IMR-90 (cell line): ENCODE results near the gene ID2. TPM values are rescaled to one million over a fixed set of nuclear protein-coding genes. Genes with fewer than 3 reads are reported as not detected.

ENCODE experiments used
- ATAC-seq: fragments of 200-7000 bp; cut with Tn5 transposase; 2 replicates; pipeline ENCODE4 v1.9.1; 2020; ENCODE audit warnings: low read depth, mild to moderate bottlenecking, moderate library complexity
- BruUV-seq: library from RNA; stranded (reverse); fragments of 400-500 nt; replicated peaks from 2 replicates; lab custom pipeline; 2021; lab: Mats Ljungman, UMichigan
- CTCF ChIA-PET: fragments of 300-600 bp; formaldehyde crosslinking; extraction: SDS; loops from one replicate; lab custom pipeline; 2021; ENCODE audit warnings: antibody characterized with exemption; lab: Yijun Ruan, JAX
- POLR2A ChIA-PET: fragments of 300-600 bp; sonication (Branson Sonifier 250); formaldehyde crosslinking; loops from one replicate; lab custom pipeline; 2022; ENCODE audit warnings: antibody characterized with exemption; ENCODE audit not compliant: unreplicated experiment; lab: Charles Lee
- DNase-seq: peaks from one replicate; pipeline ENCODE4 v3.0.0; 2013
- H2AFZ ChIP-seq: replicated peaks from 2 replicates; pipeline ENCODE3; 2013; ENCODE audit warnings: low read length, mild to moderate bottlenecking; ENCODE audit not compliant: poor library complexity
- H2AK5ac ChIP-seq: 2 replicates; pipeline ENCODE4 v1.6.1; 2013; ENCODE audit warnings: low read depth, low read length, inconsistent platforms
- H2AK9ac ChIP-seq: replicated peaks from 2 replicates; pipeline ENCODE3; 2013; ENCODE audit warnings: mild to moderate bottlenecking, low read depth, low read length, moderate library complexity; ENCODE audit not compliant: poor library complexity
- H2BK120ac ChIP-seq: 2 replicates; pipeline ENCODE4 v1.6.1; 2013; ENCODE audit warnings: low read depth, low read length, inconsistent platforms
- H2BK15ac ChIP-seq: 3 replicates; pipeline ENCODE4 v1.6.1; 2013; ENCODE audit warnings: low read depth, low read length, inconsistent platforms
- H2BK20ac ChIP-seq: 2 replicates; pipeline ENCODE4 v1.6.1; 2013; ENCODE audit warnings: low read depth, mild to moderate bottlenecking, inconsistent platforms, low read length, moderate library complexity
- H2BK5ac ChIP-seq: 2 replicates; pipeline ENCODE4 v1.6.1; 2013; ENCODE audit warnings: mild to moderate bottlenecking, low read depth, low read length, inconsistent platforms; ENCODE audit not compliant: poor library complexity, severe bottlenecking
- H3K14ac ChIP-seq: replicated peaks from 2 replicates; pipeline ENCODE4 v1.6.1; 2013; ENCODE audit warnings: low read depth, low read length, inconsistent platforms
- H3K18ac ChIP-seq: 2 replicates; pipeline ENCODE4 v1.6.1; 2013; ENCODE audit warnings: low read depth, low read length, control low read depth
- H3K23ac ChIP-seq: 2 replicates; pipeline ENCODE4 v1.6.1; 2013; ENCODE audit warnings: low read depth, low read length, inconsistent platforms
- H3K27ac ChIP-seq: 2 replicates; pipeline ENCODE4 v1.5.1; 2013; ENCODE audit warnings: mild to moderate bottlenecking, control low read depth, low read length; ENCODE audit not compliant: insufficient read depth
- H3K27me3 ChIP-seq: 2 replicates; pipeline ENCODE4 v1.6.1; 2013; ENCODE audit warnings: low read length; ENCODE audit not compliant: control insufficient read depth, insufficient read depth
- H3K36me3 ChIP-seq: 2 replicates; pipeline ENCODE4 v1.6.1; 2013; ENCODE audit warnings: low read length, mixed read lengths; ENCODE audit not compliant: control insufficient read depth, insufficient read depth
- H3K4ac ChIP-seq: 2 replicates; pipeline ENCODE4 v1.6.1; 2013; ENCODE audit warnings: low read depth, low read length, inconsistent platforms
- H3K4me1 ChIP-seq: 2 replicates; pipeline ENCODE4 v1.6.1; 2013; ENCODE audit warnings: low read length, mixed read lengths; ENCODE audit not compliant: control insufficient read depth, insufficient read depth
- H3K4me2 ChIP-seq: 2 replicates; pipeline ENCODE4 v1.6.1; 2013; ENCODE audit warnings: low read depth, mild to moderate bottlenecking, control low read depth, low read length, moderate library complexity
- H3K4me3 ChIP-seq: 2 replicates; pipeline ENCODE4 v1.5.1; 2013; ENCODE audit warnings: low read depth, mild to moderate bottlenecking, control low read depth, low read length, moderate library complexity; ENCODE audit not compliant: insufficient read depth
- H3K56ac ChIP-seq: 2 replicates; pipeline ENCODE4 v1.6.1; 2013; ENCODE audit warnings: low read length, inconsistent platforms; ENCODE audit not compliant: insufficient read depth; ENCODE audit errors: extremely low read depth
- H3K79me1 ChIP-seq, 2 experiments: 2 replicates each; pipeline ENCODE4 v1.6.1; 2013; ENCODE audit warnings: low read length in 2 of 2, inconsistent platforms in 1 of 2, low read depth in 1 of 2
- H3K9ac ChIP-seq: 2 replicates; pipeline ENCODE4 v1.6.1; 2013; ENCODE audit warnings: low read depth, low read length, control low read depth
- H3K9me1 ChIP-seq: 2 replicates; pipeline ENCODE4 v1.6.1; 2013; ENCODE audit warnings: low read length, inconsistent platforms; ENCODE audit not compliant: insufficient read depth
- H3K9me3 ChIP-seq: 2 replicates; pipeline ENCODE4 v1.6.1; 2013; ENCODE audit warnings: low read length; ENCODE audit not compliant: control insufficient read depth, insufficient read depth
- H4K20me1 ChIP-seq: 2 replicates; pipeline ENCODE4 v1.6.1; 2013; ENCODE audit warnings: low read length, inconsistent platforms; ENCODE audit not compliant: insufficient read depth
- H4K5ac ChIP-seq: 2 replicates; pipeline ENCODE4 v1.6.1; 2013; ENCODE audit warnings: mild to moderate bottlenecking, low read depth, low read length, control low read depth
- H4K8ac ChIP-seq, 2 experiments: 2 replicates each; pipeline ENCODE4 v1.6.1; 2013; ENCODE audit warnings: low read depth in 2 of 2, low read length in 2 of 2, control low read depth in 1 of 2, inconsistent platforms in 1 of 2
- H4K91ac ChIP-seq: 2 replicates; pipeline ENCODE4 v1.6.1; 2013; ENCODE audit warnings: low read depth, low read length, inconsistent platforms; ENCODE audit not compliant: insufficient read depth
- BHLHE40 ChIP-seq: fragments of 150-350 bp; IDR thresholded peaks from 2 replicates; pipeline ENCODE4 v1.6.1; 2016; ENCODE audit warnings: mild to moderate bottlenecking, low read depth, low read length
- CEBPB ChIP-seq: IDR thresholded peaks from 2 replicates; pipeline ENCODE4 v1.6.1; 2012; ENCODE audit warnings: low read depth, low read length, improper control_type of control experiment
- CHD1 ChIP-seq: IDR thresholded peaks from 2 replicates; pipeline ENCODE4 v1.6.1; 2012; ENCODE audit warnings: low read depth, low read length, improper control_type of control experiment
- CTCF ChIP-seq: conservative IDR thresholded peaks from 2 replicates; pipeline ENCODE4 v1.5.1; 2012; ENCODE audit warnings: mild to moderate bottlenecking, low read depth, low read length, improper control_type of control experiment
- ELK1 ChIP-seq: fragments of 150-350 bp; IDR thresholded peaks from 2 replicates; pipeline ENCODE4 v1.6.1; 2016; ENCODE audit warnings: low read depth, mild to moderate bottlenecking, low read length, moderate library complexity, borderline replicate concordance
- MAFK ChIP-seq: IDR thresholded peaks from 2 replicates; pipeline ENCODE4 v1.6.1; 2012; ENCODE audit warnings: low read depth, low read length, improper control_type of control experiment
- MAZ ChIP-seq: IDR thresholded peaks from 2 replicates; pipeline ENCODE4 v1.6.1; 2012; ENCODE audit warnings: low read depth, mild to moderate bottlenecking, low read length, improper control_type of control experiment, moderate library complexity, borderline replicate concordance
- MXI1 ChIP-seq: IDR thresholded peaks from 2 replicates; pipeline ENCODE4 v1.6.1; 2012; ENCODE audit warnings: low read depth, mild to moderate bottlenecking, low read length, moderate library complexity, borderline replicate concordance
- NFE2L2 ChIP-seq: fragments of 150-350 bp; IDR thresholded peaks from 2 replicates; pipeline ENCODE4 v1.6.1; 2016; ENCODE audit warnings: low read depth, mild to moderate bottlenecking, low read length
- POLR2A ChIP-seq: IDR thresholded peaks from 2 replicates; pipeline ENCODE4 v1.6.1; 2012; ENCODE audit warnings: mild to moderate bottlenecking, low read depth, low read length
- RAD21 ChIP-seq: IDR thresholded peaks from 2 replicates; pipeline ENCODE4 v1.6.1; 2012; ENCODE audit warnings: low read length, improper control_type of control experiment
- RCOR1 ChIP-seq: IDR thresholded peaks from 2 replicates; pipeline ENCODE4 v1.6.1; 2012; ENCODE audit warnings: mild to moderate bottlenecking, low read length, improper control_type of control experiment; ENCODE audit not compliant: insufficient replicate concordance
- RFX5 ChIP-seq: IDR thresholded peaks from 2 replicates; pipeline ENCODE4 v1.8.0; 2012; ENCODE audit warnings: low read depth, mild to moderate bottlenecking, low read length, moderate library complexity
- SMC3 ChIP-seq: fragments of 150-350 bp; IDR thresholded peaks from 2 replicates; pipeline ENCODE4 v1.6.1; 2016; ENCODE audit warnings: low read depth, mild to moderate bottlenecking, antibody characterized with exemption, low read length, moderate library complexity
- USF2 ChIP-seq: fragments of 150-350 bp; IDR thresholded peaks from 2 replicates; pipeline ENCODE4 v1.6.1; 2017; ENCODE audit warnings: mild to moderate bottlenecking, antibody characterized with exemption, low read length, low read depth
- WGBS, 2 experiments: methylation state at CpG; one replicate each; pipeline versions ENCODE4 v1.1.5 to v1.1.7; 2013; ENCODE audit warnings: missing lambda C conversion rate in 2 of 2; ENCODE audit not compliant: insufficient read length in 1 of 2; ENCODE audit errors: extremely low coverage in 2 of 2; 5-methylcytosine and 5-hydroxymethylcytosine counted together
- dilution Hi-C: fragments of 300-500 bp; cut with HindIII; formaldehyde crosslinking; loops from one replicate; pipeline ENCODE4 v1.14.3; 2018; ENCODE audit warnings: low sequenced_read_pairs; ENCODE audit not compliant: unreplicated experiment
- in situ Hi-C: fragments of 300-500 bp; cut with MboI; formaldehyde crosslinking; loops from 3 replicates; pipeline ENCODE4 v1.14.3; 2019; ENCODE audit warnings: low sequenced_read_pairs, inconsistent platforms, mixed read lengths
- intact Hi-C: fragments of 100-400 bp; cut with micrococcal nuclease; formaldehyde crosslinking; loops from 2 replicates; pipeline ENCODE4 v1.10.0; 2022
- polyA plus RNA-seq, 3 experiments: library from polyadenylated mRNA; depleted of rRNA; stranded (reverse); fragments of >200 nt; gene quantifications; 2 replicates each; pipeline ENCODE4 v1.2.3, GENCODE V29; 2012; ENCODE audit warnings: low replicate concordance in 1 of 3
- total RNA-seq: library from RNA; depleted of rRNA; stranded (reverse); fragments of >200 nt; gene quantifications from 2 replicates; pipeline ENCODE4 v1.2.3, GENCODE V29; 2012

Gene ID2
- total and polyA plus RNA-seq, 2 of the 4 experiments (the other 2 are of a cell fraction) = 264 to 389 TPM

GRCh38 chr2:8685697-8686358 lies 4.0 kb downstream of the ID2 start:
- Histone ChIP-seq H3K23ac (no peak overlapping the region), H2BK120ac (no peak overlapping the region), H3K4ac (no peak overlapping the region), H4K20me1 (peaks cover 21% of the 10 kb centered on the region), H3K4me2 (peak overlapping the region; percentile 83), H3K27me3 (no peaks in the 10 kb centered on the region), H2AK5ac (no peak overlapping the region), H2AFZ (peak overlapping the region; percentile 88), H2AK9ac (no peak overlapping the region), H3K9ac (no peak overlapping the region; the same call in 1 of the 2 replicates), H4K5ac (no peak overlapping the region), H2BK20ac (no peak overlapping the region), H3K14ac (no peak overlapping the region), H4K91ac (no peak overlapping the region), H2BK15ac (no peak overlapping the region), H3K56ac (no peak overlapping the region), H3K4me3 (peak overlapping the region; percentile 51), H3K18ac (no peak overlapping the region), H3K79me1 (peaks cover 0 to 3% of the 10 kb centered on the region in 2 experiments; a peak in 1 of 4 replicates), H3K4me1 (0 out of 2 replicates have a peak, but pooled peaks cover 1% of the 10 kb centered on the region), H3K9me3 (no peaks in the 10 kb centered on the region), H2BK5ac (no peak overlapping the region), H3K36me3 (peaks cover 5% of the 10 kb centered on the region), H3K27ac (no peak overlapping the region; the same call in 1 of the 2 replicates), H4K8ac (no peak overlapping the region), H3K9me1 (no peaks in the 10 kb centered on the region)
- DNase-seq = peak; percentile 25
- 1% methylated on average over 38 of the region's 50 CpGs; no CpG with 5 or more reads in 1 of the 2 experiments for WGBS, 2 experiments
- POLR2A ChIA-PET = no interaction called here
- intact Hi-C loops = loop anchor here (1.0 to 10.0 kb wide), 3 partner anchors 171 to 1589 kb away; no protein-coding TSS in a partner anchor
- no TSS peak for BruUV-seq
- CTCF ChIA-PET = no interaction called here
- peak; percentile 44 for ATAC-seq
- dilution Hi-C loops = no loop called here
- in situ Hi-C loops = loop anchor here (5.0 to 25.0 kb wide), 7 partner anchors 381 to 1574 kb away; no protein-coding TSS in a partner anchor
- TF ChIP-seq NFE2L2 (no peak), CHD1 (no peak), MAZ (peak; percentile 35; the same call in 1 of the 2 replicates), MAFK (no peak), RCOR1 (no peak), POLR2A (no peak), RFX5 (no peak), BHLHE40 (no peak), RAD21 (peak; percentile 96), CEBPB (no peak), USF2 (no peak), SMC3 (peak; percentile 94), MXI1 (no peak), ELK1 (no peak), CTCF (peak; percentile 96)
